H1 (cell line): ENCODE data around the gene FASN.

Source experiments
- CREB1 ChIP-seq: IDR thresholded peaks from 2 replicates; pipeline ENCODE4 v1.6.1; 2012; ENCODE audit warnings: inconsistent platforms
- CTCF ChIP-seq, 3 experiments: IDR thresholded peaks; 1 replicate in 2 of 3; 2 replicates in 1 of 3; pipeline versions ENCODE4 v1.5.1 to v1.6.1; 2011; ENCODE audit warnings: low read length in 3 of 3, mild to moderate bottlenecking in 3 of 3, inconsistent platforms in 2 of 3, low read depth in 1 of 3, moderate library complexity in 1 of 3; ENCODE audit not compliant: insufficient read depth in 1 of 3; ENCODE audit errors: control extremely low read depth in 1 of 3
- EP300 ChIP-seq, 2 experiments: IDR thresholded peaks; 1 replicate in 1 of 2; 2 replicates in 1 of 2; pipeline ENCODE4 v1.6.1; 2011 to 2012; ENCODE audit warnings: low read depth in 2 of 2, low read length in 2 of 2, mild to moderate bottlenecking in 2 of 2, borderline replicate concordance in 1 of 2, inconsistent platforms in 1 of 2, moderate library complexity in 1 of 2
- JUND ChIP-seq: IDR thresholded peaks from 2 replicates; pipeline ENCODE4 v1.6.1; 2011; ENCODE audit warnings: mild to moderate bottlenecking, improper control_type of control experiment, low read length
- POLR2A ChIP-seq, 2 experiments: IDR thresholded peaks; 1 replicate in 1 of 2; 2 replicates in 1 of 2; pipeline ENCODE4 v1.6.1; 2011; ENCODE audit warnings: low read depth in 2 of 2, low read length in 2 of 2, mild to moderate bottlenecking in 2 of 2; ENCODE audit errors: control extremely low read depth in 1 of 2
- POLR2AphosphoS5 ChIP-seq: IDR thresholded peaks from 2 replicates; pipeline ENCODE4 v1.6.1; 2011; ENCODE audit warnings: low read depth, low read length
- RAD21 ChIP-seq, 2 experiments: IDR thresholded peaks in 1 of 2; conservative IDR thresholded peaks in 1 of 2; 2 replicates each; pipeline ENCODE4 v1.6.1; 2011; ENCODE audit warnings: low read depth in 2 of 2, low read length in 2 of 2, improper control_type of control experiment in 1 of 2, inconsistent platforms in 1 of 2, mild to moderate bottlenecking in 1 of 2, moderate library complexity in 1 of 2
- RBBP5 ChIP-seq: IDR thresholded peaks from 2 replicates; pipeline ENCODE4 v1.7.1; 2012; ENCODE audit warnings: low read depth, mild to moderate bottlenecking, inconsistent platforms, low read length, moderate library complexity, borderline replicate concordance
- RFX5 ChIP-seq: IDR thresholded peaks from 2 replicates; pipeline ENCODE4 v1.6.1; 2011; ENCODE audit warnings: low read depth, low read length, improper control_type of control experiment, borderline replicate concordance
- RXRA ChIP-seq: IDR thresholded peaks from 2 replicates; pipeline ENCODE4 v1.6.1; 2011; ENCODE audit warnings: low read depth, mild to moderate bottlenecking, low read length, moderate library complexity; ENCODE audit not compliant: insufficient read depth
- TF ChIP-seq, protein P1 (sequence below): IDR thresholded peaks from 2 replicates; pipeline ENCODE4 v1.6.1; 2012; ENCODE audit warnings: inconsistent platforms

- TF ChIP-seq CTCF (IDR thresholded peaks at IDR 0.05; ENCODE audit: control extremely low read depth in 1 of 3, insufficient read depth in 1 of 3, low read depth in 1 of 3, low read length in 3 of 3) (no peak), POLR2A (IDR thresholded peaks at IDR 0.05; ENCODE audit: control extremely low read depth in 1 of 2, low read depth in 2 of 2, low read length in 2 of 2) (no peak; a peak in 1 of 3 replicates), RXRA (no peak), POLR2AphosphoS5 (peak; percentile 36; the same call in 1 of the 2 replicates), JUND (no peak), EP300 (IDR thresholded peaks at IDR 0.05; ENCODE audit: borderline replicate concordance in 1 of 2, low read depth in 2 of 2, low read length in 2 of 2) (no peak), RFX5 (no peak), CREB1 (no peak), RAD21 (IDR thresholded peaks at IDR 0.05 in 1 of 2, conservative IDR thresholded peaks at IDR 0.05 in 1 of 2; ENCODE audit: low read depth in 2 of 2, low read length in 2 of 2) (no peak), RBBP5 (no peak)
- TF ChIP-seq, protein P1, sequence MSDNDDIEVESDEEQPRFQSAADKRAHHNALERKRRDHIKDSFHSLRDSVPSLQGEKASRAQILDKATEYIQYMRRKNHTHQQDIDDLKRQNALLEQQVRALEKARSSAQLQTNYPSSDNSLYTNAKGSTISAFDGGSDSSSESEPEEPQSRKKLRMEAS = no peak
Measured at GRCh38 chr17:82061047-82061925, 36.8 kb downstream of the FASN start.
